HEK293T (cell line): ENCODE results near the gene ZNF41.

ENCODE experiments used
- CTCF ChIA-PET: fragments of 350-600 bp; formaldehyde crosslinking; extraction: SDS; loops from one replicate; lab custom pipeline; 2021; ENCODE audit warnings: antibody characterized with exemption, inconsistent platforms; lab: Yijun Ruan, JAX
- POLR2A ChIA-PET: fragments of 350-600 bp; formaldehyde crosslinking; extraction: SDS; loops from one replicate; lab custom pipeline; 2020; ENCODE audit warnings: antibody characterized with exemption, inconsistent platforms; lab: Yijun Ruan, JAX
- DNase-seq: peaks from one replicate; pipeline ENCODE4 v3.0.0; 2012; ENCODE audit warnings: mixed read lengths; ENCODE audit errors: extremely low spot score
- ARNT ChIP-seq: fragments of 450-650 bp; IDR thresholded peaks from 2 replicates; pipeline ENCODE4 v1.6.1; 2017; ENCODE audit warnings: mild to moderate bottlenecking
- CTBP1 ChIP-seq: fragments of 450-650 bp; IDR thresholded peaks from 2 replicates; pipeline ENCODE4 v1.6.1; 2016; ENCODE audit warnings: borderline replicate concordance
- ELF4 ChIP-seq: fragments of 450-650 bp; IDR thresholded peaks from 2 replicates; pipeline ENCODE4 v1.6.1; 2017; ENCODE audit warnings: antibody characterized with exemption
- FOXK2 ChIP-seq: fragments of 450-650 bp; IDR thresholded peaks from 2 replicates; pipeline ENCODE4 v1.6.1; 2016; ENCODE audit warnings: mild to moderate bottlenecking
- FOXM1 ChIP-seq: fragments of 450-650 bp; IDR thresholded peaks from 2 replicates; pipeline ENCODE4 v1.6.1; 2017; ENCODE audit warnings: mild to moderate bottlenecking, borderline replicate concordance
- HDGF ChIP-seq: fragments of 450-650 bp; IDR thresholded peaks from 2 replicates; pipeline ENCODE4 v1.6.1; 2017; ENCODE audit warnings: antibody characterized with exemption, borderline replicate concordance
- L3MBTL2 ChIP-seq: fragments of 450-650 bp; conservative IDR thresholded peaks from 2 replicates; pipeline ENCODE4 v1.6.1; 2016; ENCODE audit warnings: mild to moderate bottlenecking
- LEF1 ChIP-seq: fragments of 450-650 bp; IDR thresholded peaks from 2 replicates; pipeline ENCODE4 v1.6.1; 2017; ENCODE audit warnings: mild to moderate bottlenecking, borderline replicate concordance
- NFRKB ChIP-seq: fragments of 450-650 bp; IDR thresholded peaks from 2 replicates; pipeline ENCODE4 v1.6.1; 2016; ENCODE audit warnings: mild to moderate bottlenecking, moderate library complexity
- SP1 ChIP-seq: fragments of 450-650 bp; IDR thresholded peaks from 2 replicates; pipeline ENCODE4 v1.6.1; 2017
- SUZ12 ChIP-seq: fragments of 450-650 bp; IDR thresholded peaks from 2 replicates; pipeline ENCODE4 v1.6.1; 2016; ENCODE audit warnings: mild to moderate bottlenecking
- TARDBP ChIP-seq: fragments of 450-650 bp; IDR thresholded peaks from 2 replicates; pipeline ENCODE4 v1.6.1; 2016
- ZNF384 ChIP-seq: fragments of 450-650 bp; IDR thresholded peaks from 2 replicates; pipeline ENCODE4 v1.6.1; 2016
- TF ChIP-seq, protein P1 (sequence below): fragments of 450-650 bp; IDR thresholded peaks from 2 replicates; pipeline ENCODE4 v1.6.1; 2016

Gene ZNF41

DNA sequence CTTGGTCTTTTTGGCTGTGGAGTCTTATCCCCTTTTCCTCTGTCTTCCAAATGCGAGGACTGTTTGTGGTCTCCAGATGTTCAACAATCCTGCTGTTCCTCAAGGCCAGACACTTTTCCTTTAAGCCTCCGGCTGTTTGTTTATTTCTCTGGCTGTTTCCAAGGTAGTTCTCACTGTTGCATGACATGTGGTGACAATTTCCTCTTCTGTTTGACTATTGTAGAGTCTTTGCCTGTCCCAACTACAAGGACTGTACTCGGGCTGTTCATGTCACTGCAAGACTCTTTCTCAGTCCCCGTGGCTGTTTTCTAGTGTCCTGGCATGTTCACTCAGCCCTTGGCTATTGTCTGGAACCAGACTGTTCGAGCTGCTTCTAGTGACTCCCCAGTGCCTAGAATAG lies 62.1 kb downstream of the ZNF41 start:
- TF ChIP-seq HDGF: no peak
- CTCF ChIA-PET: no interaction called here

GRCh38 chrX:47420265-47420664 lies 62.8 kb downstream of the ZNF41 start:
- CTCF ChIA-PET: no interaction called here
- POLR2A ChIA-PET: no interaction called here
- TF ChIP-seq ARNT (no peak), TARDBP (no peak), SUZ12 (no peak), NFRKB (no peak), ELF4 (no peak), SP1 (no peak), CTBP1 (no peak), LEF1 (no peak), L3MBTL2 (no peak), HDGF (no peak), ZNF384 (no peak), FOXM1 (no peak), FOXK2 (no peak)
- TF ChIP-seq, protein P1, sequence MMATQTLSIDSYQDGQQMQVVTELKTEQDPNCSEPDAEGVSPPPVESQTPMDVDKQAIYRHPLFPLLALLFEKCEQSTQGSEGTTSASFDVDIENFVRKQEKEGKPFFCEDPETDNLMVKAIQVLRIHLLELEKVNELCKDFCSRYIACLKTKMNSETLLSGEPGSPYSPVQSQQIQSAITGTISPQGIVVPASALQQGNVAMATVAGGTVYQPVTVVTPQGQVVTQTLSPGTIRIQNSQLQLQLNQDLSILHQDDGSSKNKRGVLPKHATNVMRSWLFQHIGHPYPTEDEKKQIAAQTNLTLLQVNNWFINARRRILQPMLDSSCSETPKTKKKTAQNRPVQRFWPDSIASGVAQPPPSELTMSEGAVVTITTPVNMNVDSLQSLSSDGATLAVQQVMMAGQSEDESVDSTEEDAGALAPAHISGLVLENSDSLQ: no peak
- DNase-seq: no peak

More for the DNA sequence above, 62.1 kb downstream of the ZNF41 start:
- DNase-seq: no peak
- POLR2A ChIA-PET: no interaction called here

DNA sequence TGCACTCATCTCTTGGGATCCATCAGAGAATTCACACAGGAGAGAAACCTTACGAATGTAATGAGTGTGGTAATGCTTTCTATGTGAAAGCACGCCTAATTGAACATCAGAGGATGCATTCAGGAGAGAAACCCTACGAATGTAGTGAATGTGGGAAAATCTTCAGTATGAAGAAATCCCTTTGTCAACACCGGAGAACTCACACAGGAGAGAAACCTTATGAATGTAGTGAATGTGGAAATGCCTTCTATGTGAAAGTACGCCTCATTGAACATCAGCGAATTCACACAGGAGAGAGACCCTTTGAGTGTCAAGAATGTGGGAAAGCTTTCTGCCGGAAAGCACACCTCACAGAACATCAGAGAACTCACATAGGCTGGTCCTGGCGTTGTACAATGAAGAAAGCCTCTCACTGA lies 69.8 kb downstream of the ZNF41 start:
- no peak for DNase-seq
- POLR2A ChIA-PET: no interaction called here
- TF ChIP-seq ELF4 (no peak), FOXM1 (no peak), HDGF (no peak), L3MBTL2 (no peak), SUZ12 (no peak), SP1 (no peak), TARDBP (no peak), NFRKB (no peak)
- CTCF ChIA-PET: no interaction called here
